ENCODE data around the gene SLC17A2. TPM values are rescaled to one million over a fixed set of nuclear protein-coding genes. Genes with fewer than 3 reads are reported as not detected.

SLC17A2 gene
- total RNA-seq, 4 donors from 2014 or later = not detected

DNA sequence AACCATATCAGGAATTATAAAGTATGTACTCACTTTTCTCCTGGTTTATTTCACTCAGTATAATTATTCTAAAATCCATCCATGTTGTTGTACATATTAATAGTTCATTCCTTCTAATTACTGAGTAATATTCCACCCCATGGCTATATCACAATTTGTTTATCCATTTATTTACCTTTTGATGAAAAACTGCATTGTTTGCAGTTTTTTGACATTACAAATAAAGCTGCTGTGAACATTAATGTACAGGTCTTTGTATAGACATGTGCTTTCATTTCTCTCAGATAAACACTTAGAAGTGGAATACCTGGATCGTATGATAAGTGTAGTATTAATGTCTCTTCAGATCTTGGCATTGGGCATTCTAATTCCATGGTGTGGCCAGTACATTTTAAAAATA lies 60.7 kb downstream of the SLC17A2 start:
- no peaks in the 10 kb centered on the region for H3K9me3 ChIP-seq
- TF ChIP-seq, protein P1, sequence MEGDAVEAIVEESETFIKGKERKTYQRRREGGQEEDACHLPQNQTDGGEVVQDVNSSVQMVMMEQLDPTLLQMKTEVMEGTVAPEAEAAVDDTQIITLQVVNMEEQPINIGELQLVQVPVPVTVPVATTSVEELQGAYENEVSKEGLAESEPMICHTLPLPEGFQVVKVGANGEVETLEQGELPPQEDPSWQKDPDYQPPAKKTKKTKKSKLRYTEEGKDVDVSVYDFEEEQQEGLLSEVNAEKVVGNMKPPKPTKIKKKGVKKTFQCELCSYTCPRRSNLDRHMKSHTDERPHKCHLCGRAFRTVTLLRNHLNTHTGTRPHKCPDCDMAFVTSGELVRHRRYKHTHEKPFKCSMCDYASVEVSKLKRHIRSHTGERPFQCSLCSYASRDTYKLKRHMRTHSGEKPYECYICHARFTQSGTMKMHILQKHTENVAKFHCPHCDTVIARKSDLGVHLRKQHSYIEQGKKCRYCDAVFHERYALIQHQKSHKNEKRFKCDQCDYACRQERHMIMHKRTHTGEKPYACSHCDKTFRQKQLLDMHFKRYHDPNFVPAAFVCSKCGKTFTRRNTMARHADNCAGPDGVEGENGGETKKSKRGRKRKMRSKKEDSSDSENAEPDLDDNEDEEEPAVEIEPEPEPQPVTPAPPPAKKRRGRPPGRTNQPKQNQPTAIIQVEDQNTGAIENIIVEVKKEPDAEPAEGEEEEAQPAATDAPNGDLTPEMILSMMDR (IDR thresholded peaks at IDR 0.05) = no peak
- TF ChIP-seq POLR2A (IDR thresholded peaks at IDR 0.05) = no peak
- no peaks in the 10 kb centered on the region for H3K27me3 ChIP-seq
- no peak overlapping the region for H3K27ac ChIP-seq
- no peaks in the 10 kb centered on the region for H3K4me1 ChIP-seq
- no peak overlapping the region for H3K4me3 ChIP-seq
- H3K36me3 ChIP-seq = no peaks in the 10 kb centered on the region
- no peak for DNase-seq

DNA sequence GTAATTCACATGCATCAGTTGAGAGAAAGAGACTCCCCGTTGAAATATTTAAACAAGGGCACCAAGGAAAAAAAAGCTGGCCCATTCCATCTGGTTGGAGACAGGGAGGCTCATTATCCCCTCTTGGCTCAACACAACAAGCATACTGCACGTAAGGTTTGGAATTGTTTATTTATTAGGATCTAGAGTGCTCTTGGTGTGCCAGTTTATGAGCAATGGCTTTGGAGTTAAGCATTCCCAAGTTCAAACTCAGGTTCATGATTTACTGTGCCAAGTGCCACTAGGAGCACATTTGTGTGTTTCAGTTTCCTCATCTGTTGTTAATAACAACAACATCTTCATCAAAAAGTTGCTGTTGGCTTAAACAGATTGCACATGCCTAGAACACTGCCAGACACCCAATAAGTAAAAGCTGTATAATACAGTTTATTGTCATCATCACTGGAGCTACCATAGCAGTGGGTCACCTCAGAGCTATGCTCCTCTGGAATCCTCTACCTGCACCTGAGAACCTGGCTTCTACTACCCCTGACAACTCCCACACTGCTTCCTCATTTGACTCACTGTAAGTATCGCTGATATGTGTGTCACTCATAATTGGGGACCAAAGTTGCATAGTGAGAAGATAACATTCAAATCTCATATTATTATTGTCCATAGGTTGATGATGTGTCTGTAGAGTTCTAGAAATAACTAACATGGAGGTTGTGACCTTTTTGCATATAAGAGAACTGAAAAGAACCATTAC lies 61.9 kb downstream of the SLC17A2 start:
- Histone ChIP-seq H3K27me3 (no peaks in the 10 kb centered on the region), H3K27ac (no peak overlapping the region), H3K4me1 (no peaks in the 10 kb centered on the region), H3K9me3 (no peaks in the 10 kb centered on the region), H3K36me3 (no peaks in the 10 kb centered on the region), H3K4me3 (no peak overlapping the region)
- TF ChIP-seq, protein P1 (IDR thresholded peaks at IDR 0.05) = no peak
- no peak for TF ChIP-seq POLR2A (IDR thresholded peaks at IDR 0.05)
- no peak for DNase-seq

DNA sequence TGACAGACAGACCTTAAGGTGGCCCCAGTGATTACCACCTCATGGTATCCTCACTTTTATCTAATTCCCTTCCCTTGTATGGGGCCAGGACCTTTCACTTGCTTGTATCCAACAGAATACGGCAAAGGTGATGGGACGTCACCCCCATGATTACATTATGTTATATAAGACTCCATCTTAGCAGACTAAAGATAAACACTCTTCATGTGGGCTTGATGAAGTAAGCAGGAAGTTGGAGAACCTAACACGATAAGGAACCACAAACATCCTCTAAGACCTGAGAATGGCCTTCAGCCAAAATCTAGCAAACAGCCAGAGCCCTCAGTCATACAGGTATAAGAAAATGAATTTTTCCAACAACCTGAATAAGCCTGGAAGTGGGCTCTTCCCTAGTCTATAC lies 64.5 kb downstream of the SLC17A2 start:
- Histone ChIP-seq H3K4me3 (no peak overlapping the region), H3K4me1 (no peaks in the 10 kb centered on the region), H3K27ac (no peak overlapping the region), H3K9me3 (no peaks in the 10 kb centered on the region), H3K27me3 (no peaks in the 10 kb centered on the region), H3K36me3 (no peaks in the 10 kb centered on the region)
- TF ChIP-seq POLR2A (IDR thresholded peaks at IDR 0.05) = no peak
- TF ChIP-seq, protein P1 (IDR thresholded peaks at IDR 0.05) = no peak
- DNase-seq = no peak

DNA sequence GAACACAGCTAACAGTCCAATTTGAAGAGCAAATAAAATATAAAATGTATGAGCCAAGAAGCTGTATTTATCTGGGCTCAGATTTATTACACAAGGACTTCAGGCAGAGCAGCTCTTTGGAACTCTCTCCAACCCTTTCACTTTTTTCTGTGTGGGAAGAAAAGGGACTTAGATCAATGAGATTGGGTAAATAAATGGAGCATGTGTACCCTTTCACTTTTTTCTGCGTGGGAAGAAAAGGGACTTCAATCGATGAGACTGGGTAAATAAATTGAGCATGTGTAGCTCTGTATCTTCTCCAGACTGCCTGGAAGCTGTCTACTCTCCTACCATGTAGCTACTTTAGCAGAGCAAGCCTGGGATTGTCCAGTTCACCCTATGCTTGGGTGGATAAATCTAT lies 67.1 kb downstream of the SLC17A2 start:
- H3K27ac ChIP-seq = no peak overlapping the region
- TF ChIP-seq, protein P1 (IDR thresholded peaks at IDR 0.05) = no peak
- TF ChIP-seq POLR2A (IDR thresholded peaks at IDR 0.05) = no peak
- no peak for DNase-seq
- H3K9me3 ChIP-seq = no peaks in the 10 kb centered on the region
- H3K36me3 ChIP-seq = no peaks in the 10 kb centered on the region
- no peaks in the 10 kb centered on the region for H3K27me3 ChIP-seq
- H3K4me3 ChIP-seq = no peak overlapping the region
- H3K4me1 ChIP-seq = no peaks in the 10 kb centered on the region

Other genes with a start within 250 kb of the SLC17A2 start
- gene SLC17A4, start 175.9 kb downstream of the SLC17A2 start, total RNA-seq = 10 to 100 TPM in 3 of 4 donors, 1 to 10 TPM in 1; 7.4 to 92.9 (median 70.2) TPM
- not detected for gene SLC17A1, start 98.6 kb downstream of the SLC17A2 start, total RNA-seq
- gene SLC17A3, start 56.4 kb downstream of the SLC17A2 start, total RNA-seq = not detected
- 10 to 100 TPM; 15.3 to 24.8 (median 19.3) TPM for gene TRIM38, start 32.1 kb upstream of the SLC17A2 start, total RNA-seq
- 10 to 100 TPM in 2 of 4 donors, 1 to 10 TPM in 2; 8.1 to 13.2 (median 9.7) TPM for gene HFE, start 156.7 kb upstream of the SLC17A2 start, total RNA-seq

Measured in Peyer's patch (tissue), 4 donors.